ENCODE results near the gene RAB9B. TPM values are rescaled to one million over a fixed set of nuclear protein-coding genes. Genes with fewer than 3 reads are reported as not detected.

Gene RAB9B
- total RNA-seq, 1 donor from 2014 or later, result 0.33 TPM

DNA sequence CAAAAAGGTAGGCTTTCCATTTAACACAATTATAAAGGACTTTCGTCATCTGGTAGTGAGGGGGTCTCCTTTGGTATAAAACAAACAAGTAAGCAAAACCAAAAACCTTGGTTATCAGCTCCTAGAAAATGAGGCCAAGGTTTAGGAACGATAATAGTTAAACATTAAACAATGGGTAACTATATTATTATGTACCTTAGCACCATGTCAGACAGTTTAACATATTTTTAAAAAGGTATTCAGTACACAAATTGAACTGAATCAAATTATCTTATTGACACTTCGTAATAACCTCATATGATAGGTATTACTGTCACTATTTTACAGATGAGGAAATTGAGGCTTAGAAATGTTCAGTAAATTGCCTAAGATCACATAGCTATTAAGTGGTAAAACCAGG lies 32.1 kb upstream of the RAB9B start:
- Histone ChIP-seq H3K27me3 (ENCODE audit: control insufficient read depth, insufficient read depth, low read length) (no peaks in the 10 kb centered on the region), H3K36me3 (ENCODE audit: control insufficient read depth, insufficient read depth, low read length) (no peaks in the 10 kb centered on the region), H3K4me3 (ENCODE audit: low read depth, low read length) (no peak overlapping the region)
- DNase-seq (ENCODE audit: low read depth), result no peak
- TF ChIP-seq, protein P1, sequence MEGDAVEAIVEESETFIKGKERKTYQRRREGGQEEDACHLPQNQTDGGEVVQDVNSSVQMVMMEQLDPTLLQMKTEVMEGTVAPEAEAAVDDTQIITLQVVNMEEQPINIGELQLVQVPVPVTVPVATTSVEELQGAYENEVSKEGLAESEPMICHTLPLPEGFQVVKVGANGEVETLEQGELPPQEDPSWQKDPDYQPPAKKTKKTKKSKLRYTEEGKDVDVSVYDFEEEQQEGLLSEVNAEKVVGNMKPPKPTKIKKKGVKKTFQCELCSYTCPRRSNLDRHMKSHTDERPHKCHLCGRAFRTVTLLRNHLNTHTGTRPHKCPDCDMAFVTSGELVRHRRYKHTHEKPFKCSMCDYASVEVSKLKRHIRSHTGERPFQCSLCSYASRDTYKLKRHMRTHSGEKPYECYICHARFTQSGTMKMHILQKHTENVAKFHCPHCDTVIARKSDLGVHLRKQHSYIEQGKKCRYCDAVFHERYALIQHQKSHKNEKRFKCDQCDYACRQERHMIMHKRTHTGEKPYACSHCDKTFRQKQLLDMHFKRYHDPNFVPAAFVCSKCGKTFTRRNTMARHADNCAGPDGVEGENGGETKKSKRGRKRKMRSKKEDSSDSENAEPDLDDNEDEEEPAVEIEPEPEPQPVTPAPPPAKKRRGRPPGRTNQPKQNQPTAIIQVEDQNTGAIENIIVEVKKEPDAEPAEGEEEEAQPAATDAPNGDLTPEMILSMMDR (IDR thresholded peaks at IDR 0.05; ENCODE audit: insufficient read depth, low read length, poor library complexity, severe bottlenecking), result no peak

DNA sequence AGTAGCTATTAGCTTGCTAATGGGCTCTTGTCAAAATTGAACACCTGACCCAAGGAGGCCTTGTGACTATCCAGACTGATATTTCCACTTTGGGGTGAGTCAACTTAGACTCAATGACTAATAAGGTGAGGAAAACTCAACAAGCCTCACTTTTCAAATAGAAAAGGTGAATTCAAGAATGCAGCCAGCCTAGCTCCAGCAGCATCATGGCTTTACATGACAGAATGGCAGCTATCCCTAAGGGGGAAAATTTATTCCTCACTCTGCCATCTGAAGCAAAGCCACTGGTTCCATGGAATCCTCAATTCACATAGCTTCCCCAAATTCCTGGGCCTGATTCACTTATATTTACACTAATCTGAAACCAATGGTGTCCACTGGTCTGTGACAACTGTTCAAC lies 29.1 kb upstream of the RAB9B start:
- Histone ChIP-seq H3K27me3 (ENCODE audit: control insufficient read depth, insufficient read depth, low read length) (no peaks in the 10 kb centered on the region), H3K36me3 (ENCODE audit: control insufficient read depth, insufficient read depth, low read length) (no peaks in the 10 kb centered on the region), H3K4me3 (ENCODE audit: low read depth, low read length) (no peak overlapping the region)
- TF ChIP-seq, protein P1 (IDR thresholded peaks at IDR 0.05; ENCODE audit: insufficient read depth, low read length, poor library complexity, severe bottlenecking), result no peak
- DNase-seq (ENCODE audit: low read depth), result no peak

DNA sequence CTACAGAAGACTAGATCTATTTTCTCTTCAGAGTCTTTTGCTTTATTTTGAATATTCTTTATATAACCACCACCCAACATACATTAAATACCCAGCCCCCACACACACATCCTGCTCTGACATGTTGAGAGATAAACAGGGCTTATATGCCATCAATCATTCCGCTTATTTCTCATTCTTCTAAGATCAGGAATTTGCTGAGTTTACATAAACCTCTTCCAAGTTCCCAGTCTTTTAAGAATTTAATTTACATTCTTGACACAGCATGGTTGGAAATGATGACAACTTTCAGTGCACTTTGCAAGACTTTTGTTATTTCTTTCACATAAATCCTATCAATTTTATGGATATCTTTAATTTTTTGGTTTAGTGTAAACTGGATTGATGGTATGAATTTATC lies 17.5 kb upstream of the RAB9B start:
- DNase-seq (ENCODE audit: low read depth), result no peak
- Histone ChIP-seq H3K36me3 (ENCODE audit: control insufficient read depth, insufficient read depth, low read length) (no peaks in the 10 kb centered on the region), H3K27me3 (ENCODE audit: control insufficient read depth, insufficient read depth, low read length) (no peaks in the 10 kb centered on the region), H3K4me3 (ENCODE audit: low read depth, low read length) (no peak overlapping the region)
- TF ChIP-seq, protein P1 (IDR thresholded peaks at IDR 0.05; ENCODE audit: insufficient read depth, low read length, poor library complexity, severe bottlenecking), result no peak

DNA sequence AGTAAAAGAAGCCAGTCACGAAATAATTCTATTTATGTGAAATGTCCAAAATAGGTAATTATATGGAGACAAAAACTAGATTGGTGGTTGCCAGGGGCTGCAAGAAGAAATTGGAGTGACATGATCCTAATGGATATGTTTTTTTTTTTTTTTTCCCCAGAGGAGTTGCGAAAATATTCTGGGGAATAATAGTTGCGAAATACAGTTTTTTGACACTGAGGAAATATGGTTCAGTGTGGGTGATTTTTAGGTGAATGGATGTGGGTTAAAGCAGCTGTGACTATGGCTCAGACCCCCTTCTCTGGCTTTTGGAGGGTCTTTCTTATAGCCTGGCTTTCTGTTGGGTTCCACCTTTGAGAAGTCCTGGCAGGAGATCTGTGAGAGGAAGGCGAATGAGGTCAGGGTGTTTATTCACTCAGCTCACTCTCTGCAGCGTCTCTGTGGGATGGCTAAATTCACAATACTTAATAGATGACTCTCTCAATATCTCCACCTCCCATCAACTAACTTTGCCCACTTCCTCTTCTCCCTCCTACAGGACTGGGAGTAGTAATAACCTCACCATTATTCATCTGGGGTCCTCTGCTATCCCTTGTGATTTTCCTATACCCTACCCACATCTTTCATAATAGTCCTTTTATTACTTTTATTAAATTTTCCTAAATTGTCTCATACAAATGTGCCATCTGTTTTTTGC lies 15.3 kb upstream of the RAB9B start:
- Histone ChIP-seq H3K27me3 (ENCODE audit: control insufficient read depth, insufficient read depth, low read length) (no peaks in the 10 kb centered on the region), H3K36me3 (ENCODE audit: control insufficient read depth, insufficient read depth, low read length) (no peaks in the 10 kb centered on the region), H3K4me3 (ENCODE audit: low read depth, low read length) (no peak overlapping the region)
- TF ChIP-seq, protein P1 (IDR thresholded peaks at IDR 0.05; ENCODE audit: insufficient read depth, low read length, poor library complexity, severe bottlenecking), result no peak
- no peak for DNase-seq (ENCODE audit: low read depth)

DNA sequence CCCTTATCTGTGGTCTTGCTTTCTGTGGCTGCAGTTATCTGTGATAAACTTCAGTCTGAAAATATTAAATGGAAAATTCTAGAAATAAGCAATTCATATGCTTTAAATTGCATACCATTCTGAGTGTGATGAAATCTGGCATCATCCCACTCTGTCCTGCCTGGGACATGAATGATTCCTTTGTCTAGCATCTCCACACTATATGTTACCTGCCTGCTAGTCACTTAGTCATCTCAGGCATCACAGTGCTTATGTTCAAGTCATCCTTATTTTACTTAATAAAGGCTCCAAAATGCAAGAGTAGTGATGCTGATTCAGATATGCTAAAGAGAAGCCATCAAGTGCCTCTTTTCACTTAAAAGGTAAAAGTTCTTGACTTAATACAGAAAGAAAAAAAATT lies 14.3 kb upstream of the RAB9B start:
- TF ChIP-seq, protein P1 (IDR thresholded peaks at IDR 0.05; ENCODE audit: insufficient read depth, low read length, poor library complexity, severe bottlenecking), result no peak
- Histone ChIP-seq H3K4me3 (ENCODE audit: low read depth, low read length) (no peak overlapping the region), H3K27me3 (ENCODE audit: control insufficient read depth, insufficient read depth, low read length) (no peaks in the 10 kb centered on the region), H3K36me3 (ENCODE audit: control insufficient read depth, insufficient read depth, low read length) (no peaks in the 10 kb centered on the region)
- DNase-seq (ENCODE audit: low read depth), result no peak

DNA sequence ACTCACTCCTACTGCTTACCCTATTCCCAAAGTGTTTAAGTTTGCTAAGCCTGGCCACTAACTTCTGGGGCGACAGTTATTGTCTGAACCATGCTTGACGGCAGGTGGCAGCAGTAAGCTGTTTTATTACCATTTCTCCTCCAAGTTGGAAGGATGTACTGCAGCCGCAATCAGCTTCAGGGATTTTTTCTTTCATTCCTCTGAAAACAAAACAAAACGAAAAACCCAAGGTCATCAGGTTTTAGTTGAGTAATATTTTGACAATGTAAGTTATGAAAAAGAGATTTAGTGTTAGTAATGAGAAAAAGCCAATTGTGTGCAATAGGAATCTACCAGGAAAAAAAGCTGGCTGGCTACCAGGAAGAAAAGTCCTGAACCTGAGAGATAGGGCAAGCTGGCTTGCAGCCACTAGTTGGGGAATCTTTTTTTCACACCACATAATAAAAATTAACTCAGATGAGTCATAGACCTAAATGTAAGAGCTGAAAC lies 13.2 kb upstream of the RAB9B start:
- H3K27me3 ChIP-seq (ENCODE audit: control insufficient read depth, insufficient read depth, low read length), result no peaks in the 10 kb centered on the region
- DNase-seq (ENCODE audit: low read depth), result peak; percentile 44
- TF ChIP-seq, protein P1 (IDR thresholded peaks at IDR 0.05; ENCODE audit: insufficient read depth, low read length, poor library complexity, severe bottlenecking), result peak; percentile 67
- no peak overlapping the region for H3K4me3 ChIP-seq (ENCODE audit: low read depth, low read length)
- no peaks in the 10 kb centered on the region for H3K36me3 ChIP-seq (ENCODE audit: control insufficient read depth, insufficient read depth, low read length)

Data from kidney epithelial cell (primary cell).